Large intestine (tissue), 3 donors: Measurements from ENCODE around the gene MARK3. TPM values are rescaled to one million over a fixed set of nuclear protein-coding genes. Genes with fewer than 3 reads are reported as not detected.
A peak's percentile ranks its signal among the peaks of the same experiment; 100 is the strongest.

Experiments used
- DNase-seq, 2 donors: peaks; one replicate each; pipeline versions ENCODE4 v3.0.0 to v3.0.0-alpha.2; 2013
- H3K27ac ChIP-seq: one replicate; pipeline ENCODE4 v1.5.1; 2013; ENCODE audit warnings: low read length
- H3K27me3 ChIP-seq: 2 replicates; pipeline ENCODE4 v1.6.1; 2013; ENCODE audit warnings: low read length; ENCODE audit not compliant: control insufficient read depth, insufficient read depth
- H3K36me3 ChIP-seq: 2 replicates; pipeline ENCODE4 v1.6.1; 2013; ENCODE audit warnings: low read length; ENCODE audit not compliant: control insufficient read depth, insufficient read depth
- H3K4me1 ChIP-seq: one replicate; pipeline ENCODE4 v1.6.1; 2013; ENCODE audit warnings: low read length; ENCODE audit not compliant: control insufficient read depth, insufficient read depth
- H3K4me3 ChIP-seq: one replicate; pipeline ENCODE4 v1.5.1; 2013; ENCODE audit warnings: low read length
- H3K9me3 ChIP-seq: one replicate; pipeline ENCODE4 v1.6.1; 2013; ENCODE audit warnings: mild to moderate bottlenecking, low read depth, low read length, moderate library complexity; ENCODE audit not compliant: control insufficient read depth
- WGBS: methylation state at CpG from one replicate; pipeline ENCODE4 v1.1.5; 2013; ENCODE audit warnings: low lambda C conversion rate; ENCODE audit not compliant: insufficient coverage; 5-methylcytosine and 5-hydroxymethylcytosine counted together
- polyA plus RNA-seq: library from polyadenylated mRNA; unstranded; fragments of 120-200 nt; gene quantifications from one replicate; pipeline ENCODE4 v1.2.1, GENCODE V29; 2013

MARK3 gene
- polyA plus RNA-seq, 1 donor, result 66.0 TPM

DNA sequence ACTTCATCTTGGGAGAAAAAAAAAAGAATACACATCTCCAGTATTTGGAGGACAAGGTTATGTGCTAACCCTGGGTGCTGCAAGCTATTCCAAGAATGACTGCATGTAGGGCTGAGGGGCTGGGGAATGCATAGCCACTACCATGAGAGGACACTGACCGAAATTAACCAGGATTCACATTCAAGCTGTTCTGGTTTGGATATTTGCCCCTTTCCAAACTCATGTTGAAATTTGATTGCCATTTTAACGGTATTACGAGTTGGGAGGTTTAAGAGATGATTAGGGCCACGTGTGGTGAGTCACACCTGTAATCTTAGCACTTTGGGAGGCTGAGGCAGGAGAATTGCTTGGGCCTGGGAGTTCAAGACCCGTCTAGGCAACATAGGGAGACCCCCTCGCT lies 18.5 kb upstream of the MARK3 start:
- Histone ChIP-seq H3K9me3 (peaks cover 2% of the 10 kb centered on the region), H3K36me3 (no peaks in the 10 kb centered on the region), H3K27me3 (no peaks in the 10 kb centered on the region), H3K4me3 (no peak overlapping the region), H3K4me1 (no peaks in the 10 kb centered on the region), H3K27ac (no peak overlapping the region)
- WGBS, result no CpG with 5 or more reads among the region's 6 CpGs
- DNase-seq, result no peak

DNA sequence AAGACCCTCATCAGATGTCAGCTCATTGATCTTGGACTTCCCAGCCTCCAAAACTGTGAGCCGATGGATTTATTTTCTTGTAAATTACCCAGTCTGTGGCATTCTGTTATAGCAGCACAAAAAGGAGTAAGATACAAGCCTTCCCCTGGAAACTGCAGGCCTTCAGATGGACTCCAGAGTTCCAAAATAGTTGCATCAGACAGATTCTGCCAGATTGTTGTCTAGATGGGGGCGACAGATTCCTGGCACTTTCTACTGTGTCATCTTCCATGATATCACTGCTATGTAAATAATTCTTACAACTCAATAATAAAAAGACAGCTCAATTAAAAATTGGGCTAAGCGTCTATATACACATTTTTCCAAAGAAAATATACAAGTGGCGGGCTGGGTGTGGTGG lies 17.2 kb upstream of the MARK3 start:
- no CpG with 5 or more reads among the region's 4 CpGs for WGBS
- DNase-seq, result no peak
- H3K9me3 ChIP-seq, result no peaks in the 10 kb centered on the region
- no peak overlapping the region for H3K4me3 ChIP-seq
- no peaks in the 10 kb centered on the region for H3K4me1 ChIP-seq
- no peaks in the 10 kb centered on the region for H3K27me3 ChIP-seq
- H3K27ac ChIP-seq, result no peak overlapping the region
- no peaks in the 10 kb centered on the region for H3K36me3 ChIP-seq

DNA sequence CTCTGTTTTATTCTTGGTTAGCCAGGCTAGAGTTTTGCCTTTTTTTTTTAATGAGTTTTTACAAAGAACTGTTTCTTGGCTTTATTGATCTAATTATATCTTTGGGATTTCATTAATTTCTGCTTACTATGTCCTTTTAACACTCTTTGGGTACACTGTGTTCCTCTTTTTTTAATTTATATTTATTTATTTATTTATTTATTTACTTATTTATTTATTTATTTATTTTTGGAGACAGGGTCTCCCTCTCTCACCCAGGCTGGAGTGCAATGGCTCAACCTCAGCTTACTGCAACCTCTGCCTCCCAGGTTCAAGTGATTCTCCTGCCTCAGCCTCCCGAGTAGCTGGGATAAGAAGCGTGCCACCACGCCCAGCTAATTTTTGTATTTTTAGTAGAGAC lies 15.1 kb upstream of the MARK3 start:
- H3K27me3 ChIP-seq, result peaks cover 3% of the 10 kb centered on the region
- H3K27ac ChIP-seq, result no peak overlapping the region
- no peaks in the 10 kb centered on the region for H3K9me3 ChIP-seq
- WGBS, result no CpG with 5 or more reads among the region's 3 CpGs
- no peaks in the 10 kb centered on the region for H3K36me3 ChIP-seq
- H3K4me3 ChIP-seq, result no peak overlapping the region
- no peaks in the 10 kb centered on the region for H3K4me1 ChIP-seq
- no peak for DNase-seq

DNA sequence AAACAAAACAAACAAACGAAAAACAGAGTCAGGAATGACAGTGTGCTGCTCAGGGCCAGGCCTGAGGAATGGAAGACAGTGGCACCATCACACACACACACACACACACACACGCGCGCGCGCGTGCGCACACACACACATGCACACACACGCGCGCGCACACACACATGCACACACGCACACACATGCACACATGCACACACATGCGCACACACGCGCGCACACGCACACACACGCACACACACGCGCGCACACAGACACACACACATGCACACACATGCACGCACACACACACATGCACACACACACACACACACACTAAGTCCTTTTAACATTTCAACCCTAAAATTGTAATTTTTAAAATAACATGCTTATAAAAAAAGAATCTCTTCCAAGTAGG lies 13.2 kb upstream of the MARK3 start:
- Histone ChIP-seq H3K4me1 (no peaks in the 10 kb centered on the region), H3K27me3 (peaks cover 3% of the 10 kb centered on the region), H3K9me3 (no peaks in the 10 kb centered on the region), H3K27ac (no peak overlapping the region), H3K4me3 (no peak overlapping the region), H3K36me3 (no peaks in the 10 kb centered on the region)
- WGBS, result no CpG with 5 or more reads among the region's 23 CpGs
- no peak for DNase-seq

DNA sequence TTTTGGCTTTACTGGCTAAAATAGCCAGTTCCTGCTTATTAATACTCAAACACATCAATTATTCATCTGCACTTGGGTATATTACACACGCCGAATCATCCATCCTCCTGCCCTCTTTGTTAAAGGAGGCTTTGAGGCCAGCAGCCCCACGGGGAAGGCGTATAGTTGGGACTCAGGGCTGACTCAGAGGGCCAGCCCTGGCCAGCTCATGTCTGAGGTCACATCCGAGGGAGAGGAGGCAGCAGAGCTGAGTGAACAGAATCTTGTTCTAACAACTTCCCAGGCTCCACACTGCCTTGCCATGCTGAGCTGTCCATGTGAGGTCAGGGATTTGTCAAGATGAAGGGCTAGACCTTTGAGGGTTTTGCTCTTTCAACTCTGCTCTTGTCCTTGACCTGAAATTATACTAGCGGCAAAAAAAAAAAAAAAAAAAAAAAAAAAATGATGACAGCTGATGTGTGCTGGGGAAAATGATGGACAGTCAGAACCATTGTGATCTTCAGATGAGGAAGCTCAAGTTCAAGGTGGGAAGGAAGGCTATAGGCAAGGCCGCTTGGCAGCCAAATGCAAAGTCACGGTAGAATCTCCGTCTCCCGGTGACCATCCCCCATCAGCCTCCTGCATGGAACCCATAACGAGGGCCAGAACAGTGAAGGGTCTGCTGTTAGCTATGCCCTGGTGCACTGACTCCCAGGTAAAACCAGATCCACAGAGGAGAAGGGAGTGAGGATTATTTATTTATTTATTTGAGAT lies 12.5 kb upstream of the MARK3 start:
- peaks cover 3% of the 10 kb centered on the region for H3K27me3 ChIP-seq
- no peak for DNase-seq
- H3K27ac ChIP-seq, result no peak overlapping the region
- no peaks in the 10 kb centered on the region for H3K9me3 ChIP-seq
- no peaks in the 10 kb centered on the region for H3K36me3 ChIP-seq
- no peaks in the 10 kb centered on the region for H3K4me1 ChIP-seq
- H3K4me3 ChIP-seq, result no peak overlapping the region
- WGBS, result no CpG with 5 or more reads among the region's 11 CpGs

DNA sequence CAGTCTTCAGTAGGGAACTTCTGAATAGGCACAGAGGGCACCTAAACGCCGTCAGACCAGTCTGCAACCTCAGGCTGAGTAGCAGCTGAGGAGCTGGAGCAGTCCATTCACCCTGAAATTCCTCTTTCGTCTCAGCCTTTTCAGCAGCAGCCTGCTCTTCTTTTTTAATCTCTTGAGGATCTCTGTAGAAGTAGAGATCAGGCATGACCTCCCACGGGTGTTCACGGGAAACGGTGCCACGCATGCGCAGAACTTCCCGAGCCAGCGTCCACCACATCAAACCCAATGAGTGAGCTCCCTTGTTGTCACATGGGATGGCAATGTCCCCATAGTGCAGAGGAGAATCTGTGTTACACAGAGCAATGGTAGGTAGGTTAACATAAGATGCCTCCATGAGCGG lies 11.1 kb upstream of the MARK3 start:
- Histone ChIP-seq H3K27me3 (peaks cover 3% of the 10 kb centered on the region), H3K27ac (no peak overlapping the region), H3K4me1 (no peaks in the 10 kb centered on the region), H3K36me3 (no peaks in the 10 kb centered on the region), H3K9me3 (no peaks in the 10 kb centered on the region), H3K4me3 (no peak overlapping the region)
- no CpG with 5 or more reads among the region's 11 CpGs for WGBS
- DNase-seq, result no peak

DNA sequence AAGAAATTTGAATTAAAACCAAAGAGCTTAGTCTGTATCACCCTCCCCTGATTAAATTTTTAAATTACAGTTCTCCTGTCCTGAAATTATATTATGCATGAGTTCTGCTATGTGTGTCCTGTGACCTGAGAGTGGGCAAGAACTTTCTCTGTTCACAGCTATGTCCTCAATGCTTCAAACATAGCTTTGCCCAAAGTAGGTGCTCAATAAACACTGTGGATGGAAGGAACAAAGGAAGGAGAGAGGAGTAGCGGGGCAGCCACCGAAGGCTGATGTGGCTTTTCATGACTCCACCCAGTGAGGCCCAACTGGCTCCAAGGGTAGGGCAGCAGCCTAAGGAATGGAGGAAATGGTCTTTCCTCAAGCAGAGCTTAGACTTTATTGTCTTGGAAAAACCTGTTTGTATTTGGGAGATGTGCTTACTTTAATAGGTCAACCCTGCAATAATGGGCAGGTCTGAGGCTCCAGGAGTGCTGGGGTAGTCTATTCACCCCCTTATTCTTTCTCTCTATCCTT lies 7.6 kb upstream of the MARK3 start:
- no peaks in the 10 kb centered on the region for H3K4me1 ChIP-seq
- H3K9me3 ChIP-seq, result no peaks in the 10 kb centered on the region
- no peaks in the 10 kb centered on the region for H3K36me3 ChIP-seq
- WGBS, result no CpG with 5 or more reads among the region's 2 CpGs
- DNase-seq, result no peak
- no peak overlapping the region for H3K4me3 ChIP-seq
- peaks cover 6% of the 10 kb centered on the region for H3K27me3 ChIP-seq
- no peak overlapping the region for H3K27ac ChIP-seq

DNA sequence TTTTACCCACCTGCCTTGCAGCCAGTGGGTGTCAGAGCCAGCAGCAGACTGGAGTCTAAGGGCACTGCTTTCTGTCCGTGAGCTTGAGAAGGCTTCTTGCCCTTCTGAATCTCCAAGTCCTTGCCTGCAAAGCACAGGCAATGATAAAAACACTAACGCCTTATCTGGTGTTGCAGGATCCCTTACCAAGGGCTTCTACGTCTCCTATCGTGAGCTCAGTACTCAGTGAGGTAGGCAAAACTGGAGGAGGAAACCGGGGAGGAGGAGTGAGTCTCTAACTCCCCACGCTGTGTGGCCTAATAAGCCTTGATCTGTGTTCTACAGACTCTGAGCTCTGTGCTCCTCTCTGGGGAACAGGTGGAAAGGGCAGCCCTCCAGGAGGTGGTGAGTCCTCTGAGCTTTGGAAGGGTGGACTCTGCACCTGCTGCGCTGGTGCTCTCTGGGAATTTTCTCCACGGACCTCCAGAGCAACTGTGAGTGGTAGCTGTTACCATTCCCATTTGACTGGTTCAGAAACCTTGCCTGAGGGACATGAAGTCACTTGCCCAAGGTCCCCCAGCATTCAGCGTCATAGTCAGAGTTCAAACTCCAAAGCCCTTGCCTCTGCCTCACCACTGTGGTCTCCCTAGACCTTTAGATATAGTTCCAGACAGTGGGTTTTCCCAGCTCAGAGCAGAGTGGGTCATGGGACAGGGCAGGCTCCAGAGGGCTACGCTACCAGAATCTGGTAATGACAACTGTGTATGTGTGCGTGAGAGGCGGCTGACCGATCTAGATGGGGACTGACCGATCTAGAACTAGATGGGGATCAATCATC lies 7.0 kb upstream of the MARK3 start:
- H3K4me1 ChIP-seq, result no peaks in the 10 kb centered on the region
- no peaks in the 10 kb centered on the region for H3K36me3 ChIP-seq
- DNase-seq, result peak in 1 of 2 donors; percentile 48
- peaks cover 6% of the 10 kb centered on the region for H3K27me3 ChIP-seq
- H3K9me3 ChIP-seq, result no peaks in the 10 kb centered on the region
- no CpG with 5 or more reads among the region's 14 CpGs for WGBS
- no peak overlapping the region for H3K4me3 ChIP-seq
- H3K27ac ChIP-seq, result no peak overlapping the region

DNA sequence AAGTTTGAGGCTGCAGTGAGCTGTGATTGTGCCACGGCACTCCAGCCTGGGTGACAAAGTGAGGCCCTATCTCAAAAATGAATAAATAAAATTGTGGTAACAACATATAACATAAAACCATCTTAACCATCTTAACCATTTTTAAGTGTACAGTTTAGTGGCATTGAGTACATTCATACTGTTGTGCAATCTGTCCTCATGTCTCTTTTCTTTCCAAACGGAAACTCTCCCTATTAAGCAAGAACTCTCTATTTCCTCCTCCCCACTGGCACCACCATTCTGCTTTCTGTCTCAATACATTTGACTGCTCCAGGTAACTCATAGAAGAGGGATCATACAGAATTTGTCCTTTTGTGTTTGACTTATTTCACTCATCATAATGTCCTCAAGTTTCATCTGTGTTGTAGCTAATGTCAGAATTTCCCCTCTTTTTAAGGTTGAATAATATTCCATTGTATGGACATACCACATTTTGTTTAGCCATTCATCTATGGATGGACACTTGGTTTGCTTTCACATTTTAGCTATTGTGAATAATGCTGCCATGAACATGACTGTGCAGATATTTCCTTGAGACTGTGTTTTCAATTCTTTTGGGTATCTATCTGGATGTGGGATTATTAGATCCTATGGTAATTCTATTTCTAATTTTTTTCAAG lies 4.4 kb upstream of the MARK3 start:
- Histone ChIP-seq H3K27me3 (peaks cover 3% of the 10 kb centered on the region), H3K4me3 (no peak overlapping the region), H3K9me3 (no peaks in the 10 kb centered on the region), H3K36me3 (no peaks in the 10 kb centered on the region), H3K4me1 (peaks cover 6% of the 10 kb centered on the region), H3K27ac (no peak overlapping the region)
- 55% methylated on average over 1 of the region's 2 CpGs for WGBS
- no peak for DNase-seq

DNA sequence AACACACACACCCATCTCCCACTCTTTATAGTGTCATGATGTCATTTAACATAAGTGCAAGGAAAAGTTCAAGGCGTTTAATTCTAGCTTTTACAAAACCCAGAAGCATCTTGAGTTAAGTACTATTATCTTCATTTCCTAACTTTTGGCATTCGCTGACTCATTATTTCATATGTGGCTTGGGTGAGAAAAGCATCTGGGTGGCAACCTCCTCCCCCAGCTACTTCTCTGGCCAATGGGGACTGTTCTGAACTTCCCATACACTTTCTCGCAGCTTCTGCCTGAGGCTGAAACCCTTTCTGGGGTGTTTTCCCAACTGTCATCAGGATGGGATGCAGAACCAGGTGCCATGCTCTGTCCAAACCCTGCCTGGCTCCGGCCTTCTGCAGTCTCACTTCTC lies 2.8 kb upstream of the MARK3 start:
- peaks cover 3% of the 10 kb centered on the region for H3K27me3 ChIP-seq
- WGBS, result no CpG with 5 or more reads among the region's 4 CpGs
- H3K36me3 ChIP-seq, result no peaks in the 10 kb centered on the region
- H3K27ac ChIP-seq, result no peak overlapping the region
- no peak overlapping the region for H3K4me3 ChIP-seq
- DNase-seq, result no peak
- peaks cover 6% of the 10 kb centered on the region for H3K4me1 ChIP-seq
- H3K9me3 ChIP-seq, result no peaks in the 10 kb centered on the region
